Measurements from ENCODE around the gene C1QTNF6.
"Not testable (repeated sequence)": the region's sequence is repeated elsewhere in the genome, so short reads cannot be mapped to it uniquely, and the experiment has no call there.

The C1QTNF6 gene

GRCh38 chr22:37207981-37208380 lies 19.9 kb upstream of the C1QTNF6 start:
- DNase-seq (ENCODE audit: low read depth in 1 of 2, low spot score in 1 of 2) = no peak

- no peak for DNase-seq (ENCODE audit: low read depth in 1 of 2, low spot score in 1 of 2)
Observed at GRCh38 chr22:37206841-37207821, 19.1 kb upstream of the C1QTNF6 start.

GRCh38 chr22:37206118-37206840 lies 18.2 kb upstream of the C1QTNF6 start:
- DNase-seq (ENCODE audit: low read depth in 1 of 2, low spot score in 1 of 2) = no peak

- no peak for DNase-seq (ENCODE audit: low read depth in 1 of 2, low spot score in 1 of 2)
Observed at GRCh38 chr22:37205046-37205445, 17.0 kb upstream of the C1QTNF6 start.

- DNase-seq (ENCODE audit: low read depth in 1 of 2, low spot score in 1 of 2) = no peak
Observed at GRCh38 chr22:37204045-37204655, 16.1 kb upstream of the C1QTNF6 start.

GRCh38 chr22:37203354-37204044 lies 15.5 kb upstream of the C1QTNF6 start:
- DNase-seq (ENCODE audit: low read depth in 1 of 2, low spot score in 1 of 2) = no peak

- no peak for DNase-seq (ENCODE audit: low read depth in 1 of 2, low spot score in 1 of 2)
Observed at GRCh38 chr22:37202716-37203115, 14.7 kb upstream of the C1QTNF6 start.

- no peak for DNase-seq (ENCODE audit: low read depth in 1 of 2, low spot score in 1 of 2)
Observed at GRCh38 chr22:37202001-37202555, 14.0 kb upstream of the C1QTNF6 start.

- not testable (repeated sequence) for DNase-seq (ENCODE audit: low read depth in 1 of 2, low spot score in 1 of 2)
Observed at GRCh38 chr22:37201443-37201820, 13.4 kb upstream of the C1QTNF6 start.

GRCh38 chr22:37199760-37200108 lies 11.7 kb upstream of the C1QTNF6 start:
- DNase-seq (ENCODE audit: low read depth in 1 of 2, low spot score in 1 of 2) = no peak

- peak; percentile 98 to 100 for DNase-seq (ENCODE audit: low read depth in 1 of 2, low spot score in 1 of 2)
Observed at GRCh38 chr22:37199103-37199759, 11.2 kb upstream of the C1QTNF6 start.

- DNase-seq (ENCODE audit: low read depth in 1 of 2, low spot score in 1 of 2) = peak; percentile 79 to 94
Observed at GRCh38 chr22:37198258-37199102, 10.4 kb upstream of the C1QTNF6 start.

GRCh38 chr22:37197451-37198257 lies 9.6 kb upstream of the C1QTNF6 start:
- DNase-seq (ENCODE audit: low read depth in 1 of 2, low spot score in 1 of 2) = no peak

GRCh38 chr22:37196539-37197450 lies 8.7 kb upstream of the C1QTNF6 start:
- no peak for DNase-seq (ENCODE audit: low read depth in 1 of 2, low spot score in 1 of 2)

GRCh38 chr22:37195921-37196320 lies 7.9 kb upstream of the C1QTNF6 start:
- DNase-seq (ENCODE audit: low read depth in 1 of 2, low spot score in 1 of 2) = no peak

GRCh38 chr22:37194750-37195149 lies 6.7 kb upstream of the C1QTNF6 start:
- DNase-seq (ENCODE audit: low read depth in 1 of 2, low spot score in 1 of 2) = no peak

- no peak for DNase-seq (ENCODE audit: low read depth in 1 of 2, low spot score in 1 of 2)
Observed at GRCh38 chr22:37193629-37194191, 5.7 kb upstream of the C1QTNF6 start.

Measured in stimulated activated CD4-positive, alpha-beta T cell treated with anti-CD3 and anti-CD28 coated beads, Interleukin-15, amount 100 ng/mL, for 1 hour (primary cell).